Panc1 (cell line): Measurements from ENCODE around the gene PIBF1. TPM values are rescaled to one million over a fixed set of nuclear protein-coding genes. Genes with fewer than 3 reads are reported as not detected.

Experiments used
- ATAC-seq: fragments of 200-7000 bp; cut with Tn5 transposase; 2 replicates; pipeline ENCODE4 v1.9.1; 2020; ENCODE audit warnings: mild to moderate bottlenecking, moderate library complexity
- BruUV-seq: library from RNA; stranded (reverse); fragments of 400-500 nt; replicated peaks from 2 replicates; lab custom pipeline; 2021; lab: Mats Ljungman, UMichigan
- CTCF ChIA-PET: fragments of 300-600 bp; sonication (Branson Sonifier 250); formaldehyde crosslinking; loops from one replicate; lab custom pipeline; 2022; ENCODE audit warnings: antibody characterized with exemption; lab: Charles Lee
- POLR2A ChIA-PET: fragments of 300-600 bp; sonication (Branson Sonifier 250); formaldehyde crosslinking; loops from one replicate; lab custom pipeline; 2022; ENCODE audit warnings: antibody characterized with exemption; lab: Charles Lee
- DNase-seq: peaks from one replicate; pipeline ENCODE4 v3.0.0-alpha.2; 2010; ENCODE audit warnings: low read depth, low spot score
- H3K27ac ChIP-seq: 2 replicates; pipeline ENCODE4 v1.5.1; 2011; ENCODE audit warnings: mild to moderate bottlenecking, low read length, inconsistent platforms
- H3K27me3 ChIP-seq: fragments of 200-500 bp; sonication (Bioruptor generic); 2 replicates; pipeline ENCODE4 v1.6.0; 2014; ENCODE audit warnings: low read length, inconsistent platforms; ENCODE audit not compliant: control insufficient read depth, insufficient read depth
- H3K36me3 ChIP-seq: fragments of 200-500 bp; sonication (Bioruptor generic); 2 replicates; pipeline ENCODE4 v1.5.1; 2014; ENCODE audit warnings: inconsistent platforms, mild to moderate bottlenecking, low read length, moderate library complexity; ENCODE audit not compliant: control insufficient read depth, insufficient read depth
- H3K4me1 ChIP-seq: 2 replicates; pipeline ENCODE4 v1.5.1; 2011; ENCODE audit warnings: inconsistent platforms, mild to moderate bottlenecking, low read length, moderate library complexity; ENCODE audit not compliant: control insufficient read depth, insufficient read depth
- H3K4me3 ChIP-seq, 2 experiments: 2 replicates each; pipeline ENCODE4 v1.5.1; 2011 to 2012; ENCODE audit warnings: low read depth in 2 of 2, low read length in 2 of 2, mild to moderate bottlenecking in 2 of 2, inconsistent platforms in 1 of 2, moderate library complexity in 1 of 2
- H3K9me3 ChIP-seq: fragments of 200-500 bp; sonication (Bioruptor generic); 2 replicates; pipeline ENCODE4 v1.5.1; 2014; ENCODE audit warnings: low read depth, mild to moderate bottlenecking, inconsistent platforms, low read length, moderate library complexity; ENCODE audit not compliant: control insufficient read depth, insufficient read depth
- CTCF ChIP-seq: fragments of 450-650 bp; IDR thresholded peaks from 2 replicates; pipeline ENCODE4 v1.5.1; 2017; ENCODE audit warnings: mild to moderate bottlenecking
- POLR2AphosphoS5 ChIP-seq: IDR thresholded peaks from 2 replicates; pipeline ENCODE4 v1.6.1; 2012; ENCODE audit warnings: mild to moderate bottlenecking, low read depth, low read length, moderate library complexity
- REST ChIP-seq, 2 experiments: IDR thresholded peaks; 2 replicates each; pipeline ENCODE4 v1.6.1; 2011 to 2012; ENCODE audit warnings: low read depth in 2 of 2, control low read depth in 1 of 2, low read length in 1 of 2, mild to moderate bottlenecking in 1 of 2, moderate library complexity in 1 of 2; ENCODE audit not compliant: insufficient read depth in 1 of 2
- SIN3A ChIP-seq: IDR thresholded peaks from 2 replicates; pipeline ENCODE4 v1.6.1; 2012; ENCODE audit warnings: low read depth, mild to moderate bottlenecking, low read length, moderate library complexity, borderline replicate concordance; ENCODE audit not compliant: insufficient read depth
- TCF7L2 ChIP-seq: IDR thresholded peaks from 2 replicates; pipeline ENCODE4 v1.6.1; 2011; ENCODE audit warnings: mild to moderate bottlenecking, low read depth, low read length, inconsistent platforms
- in situ Hi-C: cut with HindIII; loops from 2 replicates; pipeline ENCODE4 v1.10.0; 2016; ENCODE audit warnings: low sequenced_read_pairs, low pct_unique_long_range_greater_than_20kb
- intact Hi-C: fragments of 100-400 bp; cut with micrococcal nuclease; formaldehyde crosslinking; loops from one replicate; pipeline ENCODE4 v1.10.0; 2022; ENCODE audit not compliant: unreplicated experiment
- total RNA-seq: library from RNA; stranded (reverse); gene quantifications from one replicate; pipeline ENCODE4 v1.2.1, GENCODE V29; 2021; ENCODE audit not compliant: unreplicated experiment

The PIBF1 gene
- total RNA-seq, 1 experiment from 2014 or later, result 11.7 TPM

GRCh38 chr13:73001971-73002370, 220.0 kb downstream of the PIBF1 start:
- ChIA-PET POLR2A (no interaction called here), CTCF (no interaction called here)
- ATAC-seq, result no peak

GRCh38 chr13:73011751-73012150, 229.8 kb downstream of the PIBF1 start:
- intact Hi-C loops (no loop called here), in situ Hi-C loops (no loop called here)
- no peaks in the 10 kb centered on the region for H3K4me1 ChIP-seq
- TF ChIP-seq REST (IDR thresholded peaks at IDR 0.05; ENCODE audit: insufficient read depth in 1 of 2, low read depth in 2 of 2, low read length in 1 of 2), result no peak
- H3K9me3 ChIP-seq, result no peaks in the 10 kb centered on the region
- no peak overlapping the region for H3K27ac ChIP-seq
- ChIA-PET CTCF (no interaction called here), POLR2A (no interaction called here)
- no TSS peak for BruUV-seq
- H3K4me3 ChIP-seq, result no peak overlapping the region
- ATAC-seq (no peak), DNase-seq (no peak)
- H3K36me3 ChIP-seq, result no peaks in the 10 kb centered on the region
- H3K27me3 ChIP-seq, result no peaks in the 10 kb centered on the region

More at GRCh38 chr13:73001971-73002370, 220.0 kb downstream of the PIBF1 start:
- intact Hi-C loops, result no loop called here
- in situ Hi-C loops, result no loop called here
- Histone ChIP-seq H3K4me1 (no peaks in the 10 kb centered on the region), H3K27ac (no peak overlapping the region), H3K4me3 (no peak overlapping the region), H3K9me3 (no peaks in the 10 kb centered on the region), H3K36me3 (no peaks in the 10 kb centered on the region; the same call in 1 of the 2 replicates), H3K27me3 (no peaks in the 10 kb centered on the region)
- no peak for DNase-seq
- BruUV-seq, result no TSS peak
- TF ChIP-seq SIN3A (no peak), REST (IDR thresholded peaks at IDR 0.05; ENCODE audit: insufficient read depth in 1 of 2, low read depth in 2 of 2, low read length in 1 of 2) (no peak), CTCF (no peak), POLR2AphosphoS5 (no peak), TCF7L2 (no peak)
